Measurements from ENCODE around the gene NINJ2. TPM values are rescaled to one million over a fixed set of nuclear protein-coding genes. Genes with fewer than 3 reads are reported as not detected.

The NINJ2 gene
- total and polyA plus RNA-seq, 4 donors: 5.8 to 28.4 (median 14.3) TPM

DNA sequence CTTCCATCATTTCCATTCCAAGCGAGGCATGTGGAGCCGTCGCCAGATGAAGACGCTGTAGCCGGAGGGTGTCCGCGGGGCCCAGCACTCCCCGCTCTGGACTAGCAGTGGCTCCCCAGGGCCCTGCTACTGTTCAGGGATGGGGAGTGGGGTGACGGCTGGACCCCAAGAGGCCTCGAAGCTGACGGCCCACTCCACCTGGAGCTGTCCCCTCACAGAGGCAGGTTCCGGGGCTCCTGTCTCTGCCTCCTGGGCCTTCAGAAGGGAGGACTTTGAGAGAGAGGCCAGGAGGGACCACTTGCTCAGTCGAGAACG lies 101.9 kb downstream of the NINJ2 start:
- ATAC-seq (ENCODE audit: insufficient read depth, low FRiP score) (no peak), DNase-seq (no peak)
- Histone ChIP-seq H3K9me3 (ENCODE audit: control insufficient read depth in 4 of 4, insufficient read depth in 3 of 4, low read length in 3 of 4) (no peaks in the 10 kb centered on the region), H3K27ac (ENCODE audit: low read depth in 1 of 2, low read length in 1 of 2) (no peak overlapping the region), H3K27me3 (ENCODE audit: control insufficient read depth in 3 of 3, insufficient read depth in 3 of 3, low read length in 2 of 3) (no peaks in the 10 kb centered on the region), H3K36me3 (ENCODE audit: control insufficient read depth in 4 of 4, insufficient read depth in 4 of 4, low read length in 4 of 4) (peaks cover 0 to 6% (median 0%) of the 10 kb centered on the region in 4 donors), H3K4me1 (ENCODE audit: control insufficient read depth in 5 of 5, insufficient read depth in 5 of 5, low read length in 5 of 5) (no peaks in the 10 kb centered on the region), H3K4me3 (no peak overlapping the region), H3K9ac (ENCODE audit: insufficient read depth in 1 of 2, low read length in 2 of 2) (no peak overlapping the region)
- 93 to 95% methylated on average over 14 of the region's 14 CpGs for WGBS, 2 donors
- TF ChIP-seq, protein P1, sequence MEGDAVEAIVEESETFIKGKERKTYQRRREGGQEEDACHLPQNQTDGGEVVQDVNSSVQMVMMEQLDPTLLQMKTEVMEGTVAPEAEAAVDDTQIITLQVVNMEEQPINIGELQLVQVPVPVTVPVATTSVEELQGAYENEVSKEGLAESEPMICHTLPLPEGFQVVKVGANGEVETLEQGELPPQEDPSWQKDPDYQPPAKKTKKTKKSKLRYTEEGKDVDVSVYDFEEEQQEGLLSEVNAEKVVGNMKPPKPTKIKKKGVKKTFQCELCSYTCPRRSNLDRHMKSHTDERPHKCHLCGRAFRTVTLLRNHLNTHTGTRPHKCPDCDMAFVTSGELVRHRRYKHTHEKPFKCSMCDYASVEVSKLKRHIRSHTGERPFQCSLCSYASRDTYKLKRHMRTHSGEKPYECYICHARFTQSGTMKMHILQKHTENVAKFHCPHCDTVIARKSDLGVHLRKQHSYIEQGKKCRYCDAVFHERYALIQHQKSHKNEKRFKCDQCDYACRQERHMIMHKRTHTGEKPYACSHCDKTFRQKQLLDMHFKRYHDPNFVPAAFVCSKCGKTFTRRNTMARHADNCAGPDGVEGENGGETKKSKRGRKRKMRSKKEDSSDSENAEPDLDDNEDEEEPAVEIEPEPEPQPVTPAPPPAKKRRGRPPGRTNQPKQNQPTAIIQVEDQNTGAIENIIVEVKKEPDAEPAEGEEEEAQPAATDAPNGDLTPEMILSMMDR (IDR thresholded peaks at IDR 0.05; ENCODE audit: control extremely low read depth, extremely low read depth): no peak

DNA sequence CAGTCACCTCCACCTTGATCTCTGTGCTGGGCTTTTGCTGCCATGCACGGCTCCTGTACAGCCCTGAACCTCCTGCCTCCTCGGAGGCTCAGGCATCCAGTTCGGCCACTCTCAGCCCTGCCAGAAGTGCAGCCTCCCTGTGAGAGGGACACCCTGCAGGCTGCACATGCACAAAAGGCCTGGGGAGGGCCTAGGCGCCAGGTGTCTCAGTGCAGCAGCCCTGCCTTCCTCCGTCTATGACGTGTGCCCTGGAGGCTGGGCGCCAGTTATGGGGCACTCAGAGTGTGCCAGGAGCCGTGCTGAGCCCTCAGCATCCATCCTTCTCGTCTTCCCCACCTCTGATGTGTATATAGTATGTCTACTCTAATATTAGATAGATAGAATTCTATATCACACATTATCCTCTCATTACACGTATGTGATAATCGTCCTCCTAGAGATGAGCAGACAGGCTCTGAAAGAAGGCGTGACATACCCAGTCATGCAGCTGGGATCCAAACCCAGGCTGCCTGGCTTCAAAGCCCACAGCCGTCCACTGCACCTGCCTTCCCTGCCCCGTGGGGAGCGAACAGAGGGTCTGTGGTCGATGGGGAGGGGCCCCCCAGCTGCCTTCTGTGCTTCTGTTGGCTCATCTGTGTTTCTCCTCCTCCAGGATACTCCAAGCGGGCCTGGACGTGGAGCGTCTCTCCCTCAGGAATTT lies 102.4 kb downstream of the NINJ2 start:
- ATAC-seq (ENCODE audit: insufficient read depth, low FRiP score): no peak
- no peaks in the 10 kb centered on the region for H3K27me3 ChIP-seq (ENCODE audit: control insufficient read depth in 3 of 3, insufficient read depth in 3 of 3, low read length in 2 of 3)
- H3K27ac ChIP-seq (ENCODE audit: low read depth in 1 of 2, low read length in 1 of 2): no peak overlapping the region
- H3K36me3 ChIP-seq (ENCODE audit: control insufficient read depth in 4 of 4, insufficient read depth in 4 of 4, low read length in 4 of 4): peaks cover 0 to 6% (median 0%) of the 10 kb centered on the region in 4 donors
- H3K4me1 ChIP-seq (ENCODE audit: control insufficient read depth in 5 of 5, insufficient read depth in 5 of 5, low read length in 5 of 5): no peaks in the 10 kb centered on the region
- no peaks in the 10 kb centered on the region for H3K9me3 ChIP-seq (ENCODE audit: control insufficient read depth in 4 of 4, insufficient read depth in 3 of 4, low read length in 3 of 4)
- TF ChIP-seq, protein P1 (IDR thresholded peaks at IDR 0.05; ENCODE audit: control extremely low read depth, extremely low read depth): no peak
- WGBS, 2 donors: 89% methylated on average over 19 of the region's 19 CpGs
- DNase-seq: no peak
- H3K4me3 ChIP-seq: no peak overlapping the region
- H3K9ac ChIP-seq (ENCODE audit: insufficient read depth in 1 of 2, low read length in 2 of 2): no peak overlapping the region

DNA sequence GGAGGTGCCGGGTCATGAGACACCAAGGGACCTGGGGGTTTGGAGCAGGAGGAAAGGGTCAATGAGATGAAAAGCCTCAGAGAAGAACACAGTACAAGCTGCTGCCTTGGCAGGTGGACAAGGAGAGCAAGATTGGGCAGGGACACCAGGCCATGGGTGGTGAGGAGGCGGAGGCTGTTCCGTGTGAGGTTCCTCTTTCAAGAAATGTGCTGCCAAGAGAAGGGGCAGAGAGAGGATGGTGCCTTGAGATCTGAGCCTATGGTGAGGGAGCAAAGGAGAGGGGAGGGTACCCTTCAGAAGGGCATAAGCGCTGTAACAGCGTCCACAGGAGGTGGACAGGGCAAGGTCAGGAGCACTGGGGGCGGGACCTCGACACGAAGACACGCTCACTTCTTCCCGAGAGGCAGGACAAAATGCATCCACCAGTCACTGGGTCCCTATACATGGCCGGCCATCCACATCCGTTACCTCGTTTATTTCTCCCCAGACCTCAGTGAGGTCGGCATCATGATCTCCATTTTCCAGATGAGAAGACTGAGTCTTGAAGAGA lies 103.3 kb downstream of the NINJ2 start:
- Histone ChIP-seq H3K4me3 (no peak overlapping the region), H3K27ac (ENCODE audit: low read depth in 1 of 2, low read length in 1 of 2) (no peak overlapping the region), H3K9ac (ENCODE audit: insufficient read depth in 1 of 2, low read length in 2 of 2) (no peak overlapping the region), H3K27me3 (ENCODE audit: control insufficient read depth in 3 of 3, insufficient read depth in 3 of 3, low read length in 2 of 3) (no peaks in the 10 kb centered on the region), H3K9me3 (ENCODE audit: control insufficient read depth in 4 of 4, insufficient read depth in 3 of 4, low read length in 3 of 4) (no peaks in the 10 kb centered on the region), H3K36me3 (ENCODE audit: control insufficient read depth in 4 of 4, insufficient read depth in 4 of 4, low read length in 4 of 4) (peaks cover 0 to 4% (median 0%) of the 10 kb centered on the region in 4 donors), H3K4me1 (ENCODE audit: control insufficient read depth in 5 of 5, insufficient read depth in 5 of 5, low read length in 5 of 5) (no peaks in the 10 kb centered on the region)
- TF ChIP-seq, protein P1 (IDR thresholded peaks at IDR 0.05; ENCODE audit: control extremely low read depth, extremely low read depth): no peak
- WGBS, 2 donors: 75 to 87% methylated on average over 14 of the region's 14 CpGs
- ATAC-seq (ENCODE audit: insufficient read depth, low FRiP score): no peak
- DNase-seq: no peak

Data from lung (tissue), 12 donors.